Right hindlimb (tissue), 1 donor: ENCODE results near the gene MRTFB.

Experiments used
- DNase-seq: peaks from one replicate; pipeline ENCODE4 v3.0.0-alpha.2; 2018

The MRTFB gene

DNA sequence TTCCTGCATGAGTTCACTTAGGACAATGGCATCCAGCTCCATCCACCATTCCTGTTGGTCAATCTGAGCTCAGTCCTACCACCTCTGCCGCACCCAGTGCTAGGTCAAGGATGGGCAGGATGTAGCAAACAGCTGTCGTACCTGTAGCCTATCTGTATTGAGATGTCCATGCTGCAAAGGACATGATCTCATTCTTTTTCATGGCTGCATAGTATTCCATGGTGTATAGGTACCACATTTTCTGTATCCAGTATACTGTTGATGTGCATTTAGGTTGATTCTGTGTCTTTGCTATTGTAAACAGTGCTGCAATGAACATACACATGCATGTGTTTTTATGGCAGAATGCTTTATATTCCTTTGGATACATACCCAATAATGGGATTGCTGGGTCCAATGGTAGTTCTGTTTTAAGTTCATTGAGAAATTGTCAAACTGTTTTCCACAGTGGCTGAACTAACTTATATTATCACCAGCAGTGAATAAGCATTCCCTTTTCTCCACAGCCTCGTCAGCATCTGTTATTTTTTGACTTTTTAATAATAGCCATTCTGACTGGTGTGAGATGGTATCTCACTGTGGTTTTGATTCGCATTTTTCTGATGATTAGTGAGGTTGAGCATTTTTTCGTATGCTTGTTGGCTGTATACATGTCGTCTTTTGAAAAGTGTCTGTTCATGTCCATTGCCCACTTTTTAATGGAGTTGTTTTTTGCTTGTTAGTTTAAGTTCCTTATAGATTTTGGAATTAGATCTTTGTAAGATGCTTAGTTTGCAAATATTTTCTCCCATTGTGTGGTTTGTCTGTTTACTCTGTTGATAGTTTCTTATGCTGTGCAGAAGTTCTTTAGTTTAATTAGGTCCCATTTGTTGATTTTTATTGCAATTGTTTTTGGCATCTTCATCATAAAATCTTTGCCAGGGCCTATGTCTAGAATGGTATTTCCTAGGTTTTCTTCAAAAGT, 7.2 kb upstream of the MRTFB start:
- no peak for DNase-seq

DNA sequence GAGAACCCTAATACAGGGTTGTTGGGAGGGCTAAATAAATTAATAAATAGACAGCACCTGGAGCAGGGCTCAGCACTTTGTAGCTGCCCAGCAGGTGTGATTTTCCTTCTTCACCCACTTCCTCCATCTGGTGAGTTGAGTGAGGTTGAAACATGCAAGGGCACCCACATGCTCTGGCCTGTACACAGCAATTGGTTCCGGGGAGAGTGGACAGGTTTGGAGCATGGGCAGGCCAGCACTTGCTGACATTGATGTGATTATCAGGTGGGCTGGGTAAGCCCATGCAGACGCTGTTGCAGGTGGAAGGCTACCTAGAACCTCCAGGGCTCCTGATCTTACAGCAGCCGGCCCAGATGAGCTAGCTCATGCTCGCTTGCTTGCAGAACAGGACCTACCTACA, 1.3 kb upstream of the MRTFB start:
- no peak for DNase-seq

DNA sequence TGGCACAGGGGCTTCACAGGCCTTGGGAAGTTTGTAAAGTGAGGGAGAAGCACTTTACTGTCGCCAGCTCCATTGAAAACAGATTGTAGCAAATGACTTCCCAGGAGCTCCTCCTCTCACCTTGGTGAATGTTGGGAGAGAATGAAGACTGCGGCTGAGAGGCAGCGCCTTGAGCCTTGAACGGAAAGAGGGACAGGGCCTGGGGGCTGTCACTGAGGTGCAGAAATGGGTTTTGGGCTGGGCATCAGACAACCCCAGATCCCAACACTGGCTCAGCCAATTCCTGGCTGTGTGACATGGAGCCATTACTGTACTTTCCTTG, 603 bp upstream of the MRTFB start:
- no peak for DNase-seq

DNA sequence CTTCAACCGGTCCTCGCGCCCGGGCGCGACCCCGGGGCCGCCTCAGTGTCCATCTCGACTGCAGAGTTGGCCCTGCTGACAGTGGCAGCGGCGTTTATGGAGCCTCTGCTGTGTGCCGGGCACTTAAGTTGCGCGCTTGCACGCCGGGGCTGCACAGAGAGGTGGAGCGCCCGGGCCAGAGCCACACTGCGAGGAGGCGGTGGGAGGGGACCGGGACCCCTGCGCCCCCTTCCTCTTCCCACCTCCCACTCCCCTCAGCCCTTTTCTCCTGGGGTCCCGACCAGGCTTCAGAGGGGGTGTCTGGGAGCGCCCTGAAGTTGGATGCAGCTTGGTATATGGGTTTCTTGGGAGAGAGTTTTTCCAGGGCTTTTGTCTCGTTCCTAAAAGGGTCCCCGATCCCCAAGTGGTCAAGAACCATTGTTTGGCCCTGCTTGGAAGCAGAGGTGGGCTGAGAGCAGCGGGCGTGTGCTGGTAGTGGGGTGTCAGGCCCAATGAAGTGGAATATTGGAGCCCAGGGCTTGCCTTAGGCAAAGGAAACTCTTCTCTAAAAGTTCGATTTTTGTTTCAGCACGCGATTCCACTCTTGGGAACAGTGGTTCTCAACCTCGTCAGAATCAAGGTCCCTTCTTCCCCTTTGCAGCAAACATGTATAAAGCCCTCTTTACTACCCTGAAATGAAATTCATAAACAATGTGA, 605 bp downstream of the MRTFB start:
- no peak for DNase-seq

DNA sequence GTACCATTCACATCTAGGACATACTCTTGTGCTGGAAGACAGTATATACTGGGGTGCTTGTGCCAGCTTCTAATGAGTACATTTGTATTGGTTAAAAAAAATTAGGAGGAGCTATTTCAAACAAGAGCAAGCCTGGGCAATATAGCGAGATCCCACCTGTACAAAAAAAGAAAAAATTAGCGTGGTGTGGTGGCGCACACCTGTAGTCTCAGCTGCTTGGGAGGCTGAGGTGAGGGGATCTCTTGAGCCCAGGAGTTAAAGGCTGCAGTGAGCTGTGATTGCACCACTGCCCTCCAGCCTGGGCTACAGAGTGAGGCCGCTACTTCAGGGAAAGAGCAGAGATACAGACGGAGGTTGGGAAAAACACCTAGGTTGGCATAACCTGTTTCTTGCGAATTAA, 1.2 kb downstream of the MRTFB start:
- DNase-seq: no peak

DNA sequence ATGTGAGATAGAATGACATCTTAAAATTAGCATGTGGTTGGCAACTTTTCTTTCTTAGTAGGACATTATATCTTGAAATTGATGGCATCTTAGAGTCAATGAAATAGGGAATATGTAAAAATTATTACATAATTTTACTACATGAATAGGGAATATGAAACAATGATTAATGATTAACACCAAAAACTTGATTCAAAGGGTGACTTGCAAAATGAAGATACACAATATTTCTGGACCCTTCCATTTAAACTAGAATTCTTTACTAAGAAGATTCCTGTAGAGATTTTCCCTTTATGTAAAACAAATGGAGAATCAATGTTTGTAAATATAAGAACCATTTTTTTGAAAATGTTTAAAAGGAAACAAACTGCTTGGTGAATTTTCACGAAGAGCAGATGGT, 3.4 kb downstream of the MRTFB start:
- no peak for DNase-seq

DNA sequence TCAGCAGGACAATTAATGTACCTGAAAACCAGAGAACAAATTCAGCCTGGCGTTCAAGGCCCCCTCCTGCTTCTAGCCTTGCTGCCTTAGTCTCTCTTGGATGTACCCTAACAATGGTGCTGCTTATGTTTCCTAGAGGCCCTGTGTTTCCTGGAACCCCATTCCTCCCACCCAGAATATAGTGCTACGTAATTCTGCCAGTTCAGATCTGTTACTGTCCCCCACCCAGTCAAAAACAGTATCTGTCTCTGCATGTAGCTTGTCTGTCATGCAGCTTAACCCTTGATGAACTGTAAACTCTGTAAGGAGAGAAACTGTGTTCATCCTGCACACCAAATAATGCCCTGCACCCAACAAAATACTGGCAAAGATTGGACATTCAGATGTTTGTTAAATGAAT, 6.8 kb downstream of the MRTFB start:
- no peak for DNase-seq

DNA sequence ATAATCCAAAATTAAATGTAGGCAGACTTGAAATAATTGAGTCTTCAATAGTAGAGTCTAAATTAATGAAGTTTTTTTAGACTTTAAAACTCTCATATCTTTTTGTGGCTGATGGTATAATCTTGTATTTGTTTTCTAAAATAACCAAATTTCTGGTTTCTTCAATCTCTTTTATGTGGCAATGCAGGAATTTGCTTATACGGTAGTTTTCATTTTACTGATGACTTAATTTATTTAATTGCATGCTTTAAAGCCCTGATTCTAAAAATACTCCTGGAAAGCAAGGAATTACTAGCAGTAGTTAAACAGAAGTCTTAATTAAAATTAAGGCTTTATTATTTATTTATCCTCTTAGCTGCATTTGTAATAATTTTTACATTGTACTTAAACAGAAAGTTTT, 15.4 kb downstream of the MRTFB start:
- no peak for DNase-seq

DNA sequence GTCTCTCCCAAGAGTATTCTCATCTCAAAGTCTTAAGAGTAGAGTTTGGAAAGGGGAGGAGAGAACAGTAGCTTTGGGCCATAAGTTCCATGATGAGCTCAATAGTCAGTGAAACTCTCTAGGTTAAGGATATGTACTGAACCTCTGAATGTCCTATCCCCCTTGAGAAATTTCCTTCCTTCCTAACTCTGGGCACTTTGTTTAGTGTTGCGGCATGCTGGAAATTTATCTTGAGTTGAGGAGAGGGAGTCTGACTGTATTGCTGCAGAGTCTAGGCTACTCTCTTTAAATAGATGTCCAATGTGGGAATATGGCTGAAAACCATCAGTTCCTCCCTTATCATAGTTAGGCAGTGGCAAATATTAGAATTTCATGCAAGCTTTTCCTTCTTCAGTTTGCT, 16.1 kb downstream of the MRTFB start:
- no peak for DNase-seq

DNA sequence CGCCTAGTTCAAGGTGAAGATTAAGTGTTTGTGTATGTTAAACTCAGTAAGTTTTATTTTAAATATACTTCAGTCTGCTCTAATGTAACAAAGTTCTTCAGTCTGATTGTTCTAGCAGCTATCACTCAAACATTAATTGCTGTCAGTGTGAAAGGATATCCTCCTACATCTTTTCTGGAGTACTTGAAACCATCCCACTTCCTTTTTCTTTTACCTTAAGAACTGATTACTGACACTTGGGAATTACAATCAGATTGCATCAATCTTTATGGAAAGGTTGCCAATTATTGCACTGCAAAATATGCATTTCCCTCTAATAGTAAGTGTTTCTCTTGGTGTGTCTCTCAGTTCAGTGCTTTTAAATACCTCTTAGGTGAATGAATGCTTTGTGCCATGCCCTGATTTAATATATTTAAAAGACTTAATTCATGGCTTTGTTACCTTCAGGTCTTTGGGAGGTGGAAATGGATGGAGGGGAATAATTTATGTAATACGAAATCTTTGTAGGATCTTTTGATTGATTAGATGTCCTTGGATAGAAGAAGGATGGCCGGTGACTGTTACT, 16.6 kb downstream of the MRTFB start:
- DNase-seq: no peak

DNA sequence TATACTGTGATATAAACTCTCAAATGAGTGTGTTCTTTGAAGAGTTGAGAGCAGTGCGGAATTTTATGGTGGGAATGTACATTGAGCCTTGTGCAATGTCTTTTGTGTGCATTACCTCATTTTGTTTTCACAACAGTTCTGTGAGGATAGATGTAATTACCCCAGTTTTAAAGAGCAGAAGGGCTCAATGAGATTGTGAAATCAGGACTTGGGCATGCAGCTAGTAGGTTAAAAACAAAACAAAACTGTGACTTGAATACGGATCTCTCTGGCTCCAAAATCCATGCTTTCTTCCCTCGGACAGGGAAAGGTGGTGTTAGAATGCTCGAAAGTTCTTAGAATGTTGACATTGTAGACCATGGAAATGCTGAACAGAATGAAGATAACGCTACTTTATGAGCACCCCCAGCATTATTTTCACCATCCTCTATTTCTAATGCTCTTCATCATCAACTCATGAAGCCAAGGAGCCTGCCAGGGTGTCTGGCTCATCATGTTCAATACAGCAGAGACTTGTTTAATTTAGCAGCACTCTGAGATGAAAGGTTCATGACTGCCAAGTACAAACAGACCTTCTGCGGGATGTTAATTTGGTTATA, 17.1 kb downstream of the MRTFB start:
- no peak for DNase-seq

DNA sequence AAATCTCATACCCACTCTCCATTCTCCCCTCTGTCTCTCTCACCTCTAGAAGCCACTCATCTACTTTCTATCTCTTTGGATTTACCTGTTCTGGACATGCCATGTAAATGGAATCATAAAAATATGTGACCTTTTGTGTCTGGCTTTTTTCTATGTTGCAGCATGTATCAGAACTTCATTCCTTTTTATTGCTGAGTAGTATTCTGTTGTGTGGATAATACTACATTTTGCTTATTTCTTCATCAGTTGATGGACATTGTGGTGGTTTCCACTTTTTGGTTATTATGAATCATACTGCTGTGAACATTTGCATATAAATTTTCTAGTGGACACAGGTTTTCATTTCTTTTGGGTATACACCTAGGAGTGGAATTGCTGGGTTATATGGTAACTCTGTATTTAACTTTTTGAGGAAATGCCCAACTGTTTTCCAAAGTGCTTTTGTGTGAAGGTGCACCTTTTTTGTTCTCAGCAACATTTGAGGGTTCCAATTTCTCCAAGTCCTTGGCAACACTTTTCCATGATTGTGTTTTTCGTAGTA, 18.2 kb downstream of the MRTFB start:
- DNase-seq: no peak

DNA sequence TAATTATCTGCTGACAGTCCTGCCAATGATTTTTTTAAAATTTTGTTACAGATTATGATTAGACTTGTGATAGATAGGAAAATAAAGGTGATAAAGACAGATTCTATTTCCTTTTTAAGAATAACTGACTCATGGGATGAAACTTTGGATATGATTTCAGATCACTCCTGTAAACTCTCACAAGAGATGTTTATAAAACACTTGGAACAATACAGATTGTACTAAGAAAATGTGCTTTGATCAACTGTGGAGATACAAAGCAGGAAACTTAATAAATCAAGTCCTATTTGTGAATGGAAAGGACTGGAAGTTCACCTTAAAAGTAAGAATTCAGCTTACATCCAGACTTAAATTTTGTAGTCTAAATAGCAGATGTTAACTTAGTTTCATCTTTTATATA, 21.4 kb downstream of the MRTFB start:
- no peak for DNase-seq

DNA sequence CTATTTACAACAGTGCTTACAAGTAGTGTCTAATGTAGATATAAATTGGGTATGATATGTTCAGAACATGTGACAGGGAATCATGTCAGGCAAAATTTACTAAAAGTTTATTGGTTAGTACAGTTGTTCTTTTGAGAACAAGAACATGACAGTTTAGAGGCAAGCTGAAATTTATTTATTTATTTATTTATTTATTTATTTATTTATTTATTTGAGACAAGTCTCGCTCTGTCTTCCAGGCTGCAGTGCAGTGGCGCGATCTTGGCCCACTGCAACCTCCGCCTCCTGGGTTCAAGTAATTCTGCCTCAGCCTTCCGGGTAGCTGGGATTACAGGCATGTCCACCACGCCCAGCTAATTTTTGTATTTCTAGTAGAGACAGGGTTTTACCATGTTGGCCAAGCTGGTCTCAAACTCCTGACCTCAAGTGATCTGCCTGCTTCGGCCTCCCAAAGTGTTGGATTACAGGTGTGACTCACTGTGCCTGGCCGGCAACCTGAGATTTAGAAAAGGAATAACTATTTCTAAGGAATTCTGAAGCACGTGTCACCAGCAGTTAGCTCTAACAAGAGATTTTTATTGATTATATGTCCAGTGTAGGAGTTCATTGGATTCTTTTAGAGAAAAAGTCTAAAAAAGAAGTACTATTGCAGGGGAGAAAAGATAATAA, 24.9 kb downstream of the MRTFB start:
- DNase-seq: no peak

DNA sequence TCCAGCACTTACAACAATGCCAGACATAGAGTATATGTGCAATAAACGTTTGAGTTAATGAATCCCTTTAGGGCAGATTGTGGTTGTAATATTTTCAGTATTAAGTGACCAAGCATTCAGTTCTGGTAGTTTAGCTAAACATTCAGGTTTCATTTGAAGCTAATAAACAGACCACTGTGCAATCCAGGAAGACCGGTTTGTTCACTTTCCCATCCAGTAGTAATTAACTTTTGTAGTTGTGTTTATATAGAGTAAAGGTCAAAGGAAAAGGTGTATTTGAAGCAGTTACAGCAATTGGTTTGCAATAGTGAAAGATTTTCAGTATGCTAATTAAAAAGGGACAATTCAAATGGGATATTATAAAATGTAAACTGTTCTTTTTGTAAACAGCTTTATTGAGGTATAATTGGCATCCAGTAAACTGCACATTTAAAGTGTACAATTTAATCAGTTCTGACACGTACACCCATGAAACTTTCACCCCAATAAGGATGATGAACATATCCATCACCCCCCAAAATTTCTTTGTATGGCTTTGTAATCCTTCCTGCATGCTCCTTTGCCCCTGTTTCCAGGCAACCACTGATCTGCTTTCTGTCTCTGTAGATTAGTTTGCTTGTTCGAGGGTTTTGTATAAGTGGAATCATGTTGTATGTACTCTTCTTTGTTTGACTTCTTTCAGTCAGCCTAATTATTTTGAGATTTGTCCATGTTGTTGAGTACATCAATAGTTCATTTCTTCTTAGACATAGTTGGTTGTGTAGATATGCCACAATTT, 26.3 kb downstream of the MRTFB start:
- no peak for DNase-seq

DNA sequence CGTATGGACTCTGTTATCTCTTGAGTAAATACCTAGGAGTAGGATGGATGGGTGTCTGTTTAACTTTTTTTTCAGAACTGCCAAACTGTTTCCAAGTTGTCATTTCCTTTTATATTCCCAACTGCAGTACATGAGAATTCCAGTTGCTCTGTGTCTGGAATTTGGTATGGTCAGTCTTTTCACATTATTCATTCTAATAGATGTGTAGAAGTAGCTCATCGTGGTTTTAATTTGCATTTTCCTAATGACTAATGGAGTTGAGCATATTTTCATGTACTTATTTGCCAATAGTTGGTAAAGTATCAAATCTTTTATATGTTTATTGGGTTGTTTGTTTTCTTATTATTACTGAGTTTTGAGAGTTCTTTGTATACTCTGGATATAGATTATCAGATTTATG, 27.0 kb downstream of the MRTFB start:
- DNase-seq: no peak

DNA sequence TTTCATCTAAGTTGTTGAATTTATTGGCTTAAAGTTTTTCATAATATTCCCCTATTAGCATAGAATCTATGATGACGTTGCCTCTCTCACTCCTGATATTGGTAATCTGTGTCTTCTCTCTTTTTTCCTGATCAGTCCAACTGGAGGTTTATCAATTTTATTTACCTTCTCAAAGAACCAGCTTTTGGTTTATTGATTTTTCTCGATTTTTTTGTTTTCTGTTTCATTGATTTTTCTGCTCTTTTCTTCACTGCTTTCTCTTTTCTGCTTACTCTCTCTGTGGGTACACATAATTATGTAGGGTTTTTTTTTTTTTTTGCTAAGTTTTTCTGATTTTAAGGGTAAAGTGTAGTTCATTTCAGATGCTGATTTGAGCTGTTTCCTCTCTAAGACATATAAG, 29.7 kb downstream of the MRTFB start:
- no peak for DNase-seq

DNA sequence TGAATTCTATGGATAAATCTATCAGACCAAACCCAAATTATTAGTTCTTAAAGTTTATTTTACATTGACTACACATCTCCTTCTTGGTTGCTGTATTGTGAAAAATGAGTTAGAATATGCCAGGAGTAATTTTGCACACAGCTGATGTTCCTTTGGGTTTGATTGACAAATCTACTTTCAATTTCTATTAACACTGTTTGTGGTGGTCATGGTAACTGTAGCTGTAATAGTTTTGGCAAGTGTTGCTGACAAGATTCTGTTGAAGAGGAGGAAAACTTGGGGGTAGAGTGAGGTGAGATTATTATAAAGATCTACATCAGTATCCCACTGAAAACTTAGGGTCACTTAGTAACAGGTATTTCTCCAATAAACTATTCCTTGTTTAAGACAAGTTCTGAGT, 30.3 kb downstream of the MRTFB start:
- DNase-seq: no peak

DNA sequence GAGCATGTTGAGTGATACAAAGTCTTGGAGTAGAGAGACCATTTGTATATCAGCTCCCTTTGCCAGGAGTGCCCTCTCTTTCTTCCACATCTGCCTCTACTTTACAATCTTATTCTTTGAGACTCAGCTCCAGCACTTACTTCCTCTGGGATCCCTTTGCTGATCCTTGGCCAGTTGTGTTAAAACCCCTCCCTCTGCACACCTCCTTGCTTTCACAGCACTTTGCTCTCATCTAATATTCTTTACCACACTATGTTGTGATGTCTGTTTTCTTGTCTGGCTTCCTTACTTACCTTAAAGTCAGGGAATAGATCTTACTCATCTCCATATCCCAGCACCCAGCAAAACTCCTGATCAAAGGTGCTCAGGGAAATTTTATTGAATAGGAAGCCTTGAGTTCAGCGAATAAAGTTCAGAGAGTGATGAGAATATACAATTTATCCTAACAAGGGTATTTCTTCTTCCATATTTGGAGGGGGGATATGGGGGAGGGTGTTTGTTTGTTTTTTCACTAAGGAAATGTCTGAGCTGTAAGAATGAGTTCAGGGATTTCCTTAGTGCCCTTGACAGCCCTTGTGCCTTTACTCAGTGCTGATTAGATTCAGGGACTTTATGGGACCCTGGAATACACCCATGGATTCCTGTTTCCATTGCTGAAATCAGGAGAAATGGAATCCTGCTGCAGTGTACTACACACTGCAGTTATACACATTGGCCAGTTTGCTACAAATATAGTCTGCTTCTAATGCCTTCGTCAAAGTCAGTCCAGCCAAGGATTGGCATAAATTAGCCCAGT, 32.0 kb downstream of the MRTFB start:
- no peak for DNase-seq

DNA sequence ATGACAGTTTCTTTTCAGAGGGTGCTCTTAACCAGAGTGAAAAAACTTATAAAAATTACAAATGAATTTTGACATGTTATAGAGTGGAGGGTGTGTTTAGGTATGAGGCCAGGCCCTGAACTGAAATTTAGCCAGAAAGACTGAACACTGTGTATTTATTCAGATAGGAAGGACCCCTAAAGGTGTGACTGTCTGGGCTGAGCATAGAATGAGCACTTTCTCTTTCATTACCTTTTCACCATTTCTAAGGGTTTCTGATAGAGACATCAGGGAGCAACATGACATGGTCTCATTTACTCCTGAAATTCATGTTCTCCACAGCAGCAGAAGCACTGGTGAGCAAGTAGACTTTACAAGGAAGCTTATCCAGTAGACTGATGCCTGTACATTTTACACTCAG, 32.9 kb downstream of the MRTFB start:
- DNase-seq: no peak

DNA sequence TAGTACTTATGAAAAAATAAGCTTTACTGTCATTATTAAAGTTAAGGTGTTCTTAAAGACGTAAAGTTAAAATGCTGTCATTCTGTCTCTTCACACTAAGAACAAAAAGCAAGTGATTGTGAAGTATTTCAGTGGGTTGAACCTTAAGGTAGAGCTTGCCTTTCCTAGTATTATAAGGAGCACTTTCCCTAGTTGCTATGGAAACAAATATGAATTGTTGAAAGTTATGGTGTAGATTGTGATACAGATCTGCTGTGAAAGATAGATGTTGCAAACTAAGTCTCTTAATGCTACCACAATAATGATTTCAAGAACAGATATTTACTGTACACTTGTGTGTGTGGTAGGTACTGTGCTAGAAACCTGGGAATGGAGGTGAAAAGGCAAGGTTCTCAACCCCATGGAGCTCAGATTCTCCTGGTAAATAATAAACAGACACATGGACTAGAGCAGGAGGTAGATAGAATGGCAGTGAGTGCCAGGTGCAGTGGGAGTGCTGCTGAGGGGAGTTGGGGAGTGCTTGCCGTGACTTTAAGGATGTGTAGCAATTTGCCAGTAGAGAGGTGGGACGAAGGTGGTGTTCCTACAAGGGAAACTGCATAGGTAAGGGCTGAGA, 34.7 kb downstream of the MRTFB start:
- DNase-seq: no peak
